ENCODE data around the gene DPM2. TPM values are rescaled to one million over a fixed set of nuclear protein-coding genes. Genes with fewer than 3 reads are reported as not detected.

Gene DPM2
- total and polyA plus RNA-seq, 4 donors: 20.5 to 51.3 (median 50.9) TPM

- Histone ChIP-seq H3K27ac (ENCODE audit: low read depth in 1 of 2, low read length in 1 of 2) (no peak overlapping the region), H3K27me3 (ENCODE audit: control insufficient read depth in 3 of 3, insufficient read depth in 3 of 3, low read length in 2 of 3) (peaks cover 0 to 34% (median 14%) of the 10 kb centered on the region in 3 donors), H3K4me1 (ENCODE audit: control insufficient read depth in 5 of 5, insufficient read depth in 5 of 5, low read length in 5 of 5) (peaks cover 0 to 14% (median 5%) of the 10 kb centered on the region in 5 donors), H3K9me3 (ENCODE audit: control insufficient read depth in 4 of 4, insufficient read depth in 3 of 4, low read length in 3 of 4) (no peaks in the 10 kb centered on the region), H3K9ac (ENCODE audit: insufficient read depth in 1 of 2, low read length in 2 of 2) (no peak overlapping the region), H3K36me3 (ENCODE audit: control insufficient read depth in 4 of 4, insufficient read depth in 4 of 4, low read length in 4 of 4) (no peaks in the 10 kb centered on the region), H3K4me3 (no peak overlapping the region)
- ATAC-seq (ENCODE audit: insufficient read depth, low FRiP score): no peak
- TF ChIP-seq CTCF (IDR thresholded peaks at IDR 0.05; ENCODE audit: control extremely low read depth, extremely low read depth): no peak
- 74 to 82% methylated on average over 14 of the region's 14 CpGs for WGBS, 2 donors
- no peak for DNase-seq
Measured at GRCh38 chr9:127925959-127926905, 11.4 kb downstream of the DPM2 start.

GRCh38 chr9:127924736-127925444, 12.8 kb downstream of the DPM2 start:
- Histone ChIP-seq H3K4me1 (ENCODE audit: control insufficient read depth in 5 of 5, insufficient read depth in 5 of 5, low read length in 5 of 5) (peaks cover 0 to 12% (median 2%) of the 10 kb centered on the region in 5 donors), H3K27ac (ENCODE audit: low read depth in 1 of 2, low read length in 1 of 2) (no peak overlapping the region), H3K9me3 (ENCODE audit: control insufficient read depth in 4 of 4, insufficient read depth in 3 of 4, low read length in 3 of 4) (no peaks in the 10 kb centered on the region), H3K4me3 (no peak overlapping the region), H3K9ac (ENCODE audit: insufficient read depth in 1 of 2, low read length in 2 of 2) (no peak overlapping the region), H3K36me3 (ENCODE audit: control insufficient read depth in 4 of 4, insufficient read depth in 4 of 4, low read length in 4 of 4) (no peaks in the 10 kb centered on the region), H3K27me3 (ENCODE audit: control insufficient read depth in 3 of 3, insufficient read depth in 3 of 3, low read length in 2 of 3) (peaks cover 0 to 34% (median 14%) of the 10 kb centered on the region in 3 donors)
- ATAC-seq (ENCODE audit: insufficient read depth, low FRiP score) (no peak), DNase-seq (no peak)
- 92 to 93% methylated on average over 22 of the region's 22 CpGs for WGBS, 2 donors
- no peak for TF ChIP-seq CTCF (IDR thresholded peaks at IDR 0.05; ENCODE audit: control extremely low read depth, extremely low read depth)

- Histone ChIP-seq H3K4me1 (ENCODE audit: control insufficient read depth in 5 of 5, insufficient read depth in 5 of 5, low read length in 5 of 5) (peaks cover 0 to 12% (median 2%) of the 10 kb centered on the region in 5 donors), H3K9ac (ENCODE audit: insufficient read depth in 1 of 2, low read length in 2 of 2) (no peak overlapping the region), H3K27ac (ENCODE audit: low read depth in 1 of 2, low read length in 1 of 2) (no peak overlapping the region), H3K4me3 (no peak overlapping the region), H3K27me3 (ENCODE audit: control insufficient read depth in 3 of 3, insufficient read depth in 3 of 3, low read length in 2 of 3) (peaks cover 0 to 26% (median 14%) of the 10 kb centered on the region in 3 donors), H3K9me3 (ENCODE audit: control insufficient read depth in 4 of 4, insufficient read depth in 3 of 4, low read length in 3 of 4) (no peaks in the 10 kb centered on the region), H3K36me3 (ENCODE audit: control insufficient read depth in 4 of 4, insufficient read depth in 4 of 4, low read length in 4 of 4) (no peaks in the 10 kb centered on the region)
- no peak for TF ChIP-seq CTCF (IDR thresholded peaks at IDR 0.05; ENCODE audit: control extremely low read depth, extremely low read depth)
- ATAC-seq (ENCODE audit: insufficient read depth, low FRiP score): no peak
- no peak for DNase-seq
- 78 to 87% methylated on average over 8 of the region's 8 CpGs for WGBS, 2 donors
Measured at GRCh38 chr9:127923771-127924170, 13.9 kb downstream of the DPM2 start.
